AG09309 (cell line): ENCODE data around the gene DHX29.

Experiments
- DNase-seq: peaks from one replicate; pipeline ENCODE4 v3.0.0-alpha.2; 2010; ENCODE audit warnings: low read depth
- H3K4me3 ChIP-seq: 2 replicates; pipeline ENCODE4 v1.5.1; 2011; ENCODE audit warnings: mild to moderate bottlenecking, low read depth, low read length, moderate library complexity; ENCODE audit not compliant: control insufficient read depth
- CTCF ChIP-seq: IDR thresholded peaks from 2 replicates; pipeline ENCODE4 v1.5.1; 2011; ENCODE audit warnings: mild to moderate bottlenecking, low read depth, low read length, inconsistent platforms; ENCODE audit not compliant: insufficient read depth, control insufficient read depth; ENCODE audit errors: missing control alignments

Gene DHX29

GRCh38 chr5:55232985-55233928 is 74.2 kb downstream of the DHX29 start, which contains the start of gene CCNO:
Gene CCNO, minus strand, starts transcription at chr5:55233608. Its CDS starts 85 bp downstream, at chr5:55233523.
- peak within 1 kb of the TSS; percentile 53 for H3K4me3 ChIP-seq
- DNase-seq, result peak; percentile 33
- no peak for TF ChIP-seq CTCF

GRCh38 chr5:55232271-55232984 is 75.1 kb downstream of the DHX29 start:
- no peak for TF ChIP-seq CTCF
- peak overlapping the region; percentile 53 for H3K4me3 ChIP-seq
- no peak for DNase-seq

GRCh38 chr5:55231919-55232270 is 75.6 kb downstream of the DHX29 start:
- TF ChIP-seq CTCF, result no peak
- no peak for DNase-seq
- peak overlapping the region; percentile 53 for H3K4me3 ChIP-seq

GRCh38 chr5:55231029-55231918 is 76.2 kb downstream of the DHX29 start:
- DNase-seq, result no peak
- H3K4me3 ChIP-seq, result peak overlapping the region; percentile 53
- no peak for TF ChIP-seq CTCF

- DNase-seq, result no peak
- no peak overlapping the region for H3K4me3 ChIP-seq
- TF ChIP-seq CTCF, result no peak
Observed at GRCh38 chr5:55230086-55230629, 77.3 kb downstream of the DHX29 start.
